ENCODE data around the gene HIVEP3.

- TF ChIP-seq CTCF (IDR thresholded peaks at IDR 0.05; ENCODE audit: insufficient read depth, low read depth, low read length) (no peak), EZH2 (IDR thresholded peaks at IDR 0.05; ENCODE audit: insufficient read depth, low read length) (no peak)
Observed at GRCh38 chr1:41609166-41609883, 309.4 kb downstream of the HIVEP3 start.

Measured in astrocyte (in vitro differentiated cells and primary cell).